Aorta (tissue), 5 donors: ENCODE data around the gene RAB11A. TPM values are rescaled to one million over a fixed set of nuclear protein-coding genes. Genes with fewer than 3 reads are reported as not detected.
A peak's percentile ranks its signal among the peaks of the same experiment; 100 is the strongest.
"Not testable (repeated sequence)": the region's sequence is repeated elsewhere in the genome, so short reads cannot be mapped to it uniquely, and the experiment has no call there.

Experiments used
- ATAC-seq: fragments of 200-7000 bp; cut with Tn5 transposase; one replicate; pipeline ENCODE4 v1.9.1; 2022; ENCODE audit warnings: moderate library complexity; ENCODE audit not compliant: low FRiP score
- DNase-seq, 2 donors: peaks; one replicate each; pipeline ENCODE4 v3.0.0-alpha.2; 2020
- H3K27ac ChIP-seq, 2 donors: one replicate each; pipeline ENCODE4 v1.5.1; 2013; ENCODE audit warnings: low read length in 2 of 2, mild to moderate bottlenecking in 2 of 2, moderate library complexity in 2 of 2, control low read depth in 1 of 2, inconsistent platforms in 1 of 2, low read depth in 1 of 2
- H3K27me3 ChIP-seq, 2 donors: one replicate each; pipeline ENCODE4 v1.6.1; 2013; ENCODE audit warnings: control low read depth in 1 of 2, low read length in 1 of 2, mild to moderate bottlenecking in 1 of 2, moderate library complexity in 1 of 2; ENCODE audit not compliant: insufficient read depth in 2 of 2, control insufficient read depth in 1 of 2
- H3K36me3 ChIP-seq, 2 donors: one replicate each; pipeline ENCODE4 v1.6.1; 2013; ENCODE audit warnings: control low read depth in 1 of 2, low read length in 1 of 2, mild to moderate bottlenecking in 1 of 2; ENCODE audit not compliant: insufficient read depth in 2 of 2, control insufficient read depth in 1 of 2
- H3K4me1 ChIP-seq, 2 donors: one replicate each; pipeline ENCODE4 v1.6.1; 2013; ENCODE audit warnings: low read length in 2 of 2, control low read depth in 1 of 2, mild to moderate bottlenecking in 1 of 2, moderate library complexity in 1 of 2; ENCODE audit not compliant: insufficient read depth in 2 of 2, control insufficient read depth in 1 of 2
- H3K4me3 ChIP-seq, 2 donors: one replicate each; pipeline ENCODE4 v1.5.1; 2013; ENCODE audit warnings: low read length in 2 of 2, control low read depth in 1 of 2, mild to moderate bottlenecking in 1 of 2
- H3K9me3 ChIP-seq: one replicate; pipeline ENCODE4 v1.6.1; 2013; ENCODE audit warnings: mild to moderate bottlenecking, low read length; ENCODE audit not compliant: control insufficient read depth
- WGBS, 2 donors: extraction: QIAGEN DNeasy Blood & Tissue Kit; methylation state at CpG; one replicate each; pipeline ENCODE4 v1.1.7; 2013; 5-methylcytosine and 5-hydroxymethylcytosine counted together
- intact Hi-C, 2 donors: fragments of 100-400 bp; cut with DNase I; formaldehyde crosslinking; loops; one replicate each; pipeline versions ENCODE4 v1.14.2 to v1.15.0; 2022
- polyA plus RNA-seq, 2 donors: library from polyadenylated mRNA; stranded (reverse); fragments of 200-250 nt; gene quantifications; one replicate each; pipeline ENCODE4 v1.2.3, GENCODE V29; 2013
- total RNA-seq, 2 donors: library from RNA; stranded (reverse); fragmentation: NEBNext Ultra II Directional; extraction: Animal tissue kit (Norgen Biotek cat#: 25700); gene quantifications; one replicate each; pipeline ENCODE4 v1.2.1, GENCODE V29; 2021
- donor health status: healthy with polysubstance abuse.
- donor health status: Bipolar disorder and iron deficiency.
- donor health status: DM: no; HTN: no; CAD: no.
- donor health status: DM: no; HTN: no; CAD: no.
- donor health status: DM: yes; HTN: yes; CAD: no.

Gene RAB11A
- total and polyA plus RNA-seq, 4 donors = 89.0 to 156 (median 121) TPM

DNA sequence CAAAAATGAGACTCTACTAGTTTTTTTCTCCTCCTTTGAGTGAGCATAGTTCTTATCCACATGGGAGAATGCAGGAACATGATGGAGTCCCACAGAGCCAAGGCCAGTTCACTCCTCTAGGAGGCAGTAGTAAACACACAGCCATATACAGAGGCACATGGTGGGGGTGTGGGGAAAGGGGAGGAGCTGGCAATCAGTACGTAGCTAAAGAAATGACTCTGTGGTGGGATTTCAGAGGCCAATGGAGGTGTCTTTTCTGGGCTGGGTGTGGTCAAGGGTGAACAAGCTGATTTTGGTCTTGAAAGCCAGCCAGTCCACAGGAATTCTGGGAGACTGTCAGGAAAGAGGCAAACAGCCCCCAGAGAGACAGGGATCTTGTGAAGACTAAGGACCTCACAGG, 6.6 kb upstream of the RAB11A start:
- no peaks in the 10 kb centered on the region for H3K27me3 ChIP-seq
- peak in 1 of 2 donors; percentile 61 for DNase-seq
- no peaks in the 10 kb centered on the region for H3K9me3 ChIP-seq
- no peaks in the 10 kb centered on the region for H3K36me3 ChIP-seq
- WGBS, 2 donors = 5 to 10% methylated on average over 1 of the region's 1 CpG
- H3K27ac ChIP-seq = no peak overlapping the region
- intact Hi-C loops = loop anchor here in 1 of 2 donors (10.0 kb wide), 1 partner anchor 228 kb away; no protein-coding TSS in a partner anchor
- no peak overlapping the region for H3K4me3 ChIP-seq
- no peaks in the 10 kb centered on the region for H3K4me1 ChIP-seq
- ATAC-seq = no peak

- ATAC-seq = no peak
- Histone ChIP-seq H3K27ac (no peak overlapping the region), H3K4me3 (no peak overlapping the region), H3K9me3 (no peaks in the 10 kb centered on the region), H3K27me3 (no peaks in the 10 kb centered on the region), H3K4me1 (no peaks in the 10 kb centered on the region), H3K36me3 (no peaks in the 10 kb centered on the region)
- DNase-seq = no peak
- intact Hi-C loops = loop anchor here in 1 of 2 donors (10.0 kb wide), 1 partner anchor 228 kb away; no protein-coding TSS in a partner anchor
- 92 to 94% methylated on average over 6 of the region's 6 CpGs for WGBS, 2 donors
Measured at GRCh38 chr15:65863106-65863505, 6.2 kb upstream of the RAB11A start.

GRCh38 chr15:65867244-65867643, 2.0 kb upstream of the RAB11A start:
- DNase-seq (no peak), ATAC-seq (no peak)
- H3K4me3 ChIP-seq = no peak overlapping the region
- no peaks in the 10 kb centered on the region for H3K9me3 ChIP-seq
- H3K27ac ChIP-seq = no peak overlapping the region
- H3K27me3 ChIP-seq = no peaks in the 10 kb centered on the region
- no peaks in the 10 kb centered on the region for H3K36me3 ChIP-seq
- intact Hi-C loops = loop anchor here (5.0 to 10.0 kb wide), 2 partner anchors 35 to 232 kb away; no protein-coding TSS in a partner anchor
- 88% methylated on average over 3 of the region's 3 CpGs for WGBS, 2 donors
- no peaks in the 10 kb centered on the region for H3K4me1 ChIP-seq

- intact Hi-C loops = loop anchor here (2.0 to 10.0 kb wide), 3 partner anchors 35 to 233 kb away; no protein-coding TSS in a partner anchor
- 95% methylated on average over 6 of the region's 6 CpGs for WGBS, 2 donors
- H3K9me3 ChIP-seq, ATAC-seq, H3K27ac ChIP-seq, H3K4me1 ChIP-seq, H3K27me3 ChIP-seq, H3K36me3 ChIP-seq, DNase-seq, H3K4me3 ChIP-seq: not testable (repeated sequence)
Measured at GRCh38 chr15:65867933-65868332, 1.4 kb upstream of the RAB11A start.

DNA sequence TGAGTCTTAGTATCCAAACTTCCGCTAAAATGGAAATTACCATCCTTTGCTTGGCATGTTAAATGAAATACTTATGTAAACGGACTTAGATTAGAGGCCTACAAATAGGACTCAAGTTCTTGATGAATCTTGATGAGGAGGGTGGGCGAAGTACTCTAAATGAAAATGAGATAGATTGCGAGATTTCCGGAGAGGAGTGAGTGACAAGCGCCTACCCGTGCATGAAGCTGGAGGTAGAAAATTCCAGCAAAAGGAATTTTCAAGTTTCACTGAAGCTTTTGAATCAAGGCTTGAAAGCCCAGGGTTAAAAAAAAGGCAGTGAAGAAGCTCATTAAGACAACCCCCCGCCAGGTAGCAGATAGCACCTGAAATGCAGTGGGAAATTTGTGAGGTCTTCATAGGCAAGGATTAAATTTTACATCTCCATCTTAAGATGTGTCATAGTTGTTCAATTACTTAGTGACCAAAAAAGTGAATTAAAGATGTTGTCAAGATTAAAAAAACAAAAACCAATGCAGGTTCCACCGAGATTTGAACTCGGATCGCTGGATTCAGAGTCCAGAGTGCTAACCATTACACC, 655 bp upstream of the RAB11A start:
- no peaks in the 10 kb centered on the region for H3K4me1 ChIP-seq
- H3K27ac ChIP-seq = no peak overlapping the region
- H3K27me3 ChIP-seq = no peaks in the 10 kb centered on the region
- no peak overlapping the region for H3K4me3 ChIP-seq
- no peaks in the 10 kb centered on the region for H3K9me3 ChIP-seq
- H3K36me3 ChIP-seq = no peaks in the 10 kb centered on the region
- 64 to 66% methylated on average over 11 of the region's 11 CpGs for WGBS, 2 donors
- intact Hi-C loops = loop anchor here (2.0 to 10.0 kb wide), 3 partner anchors 36 to 234 kb away; no protein-coding TSS in a partner anchor
- DNase-seq = no peak
- no peak for ATAC-seq

DNA sequence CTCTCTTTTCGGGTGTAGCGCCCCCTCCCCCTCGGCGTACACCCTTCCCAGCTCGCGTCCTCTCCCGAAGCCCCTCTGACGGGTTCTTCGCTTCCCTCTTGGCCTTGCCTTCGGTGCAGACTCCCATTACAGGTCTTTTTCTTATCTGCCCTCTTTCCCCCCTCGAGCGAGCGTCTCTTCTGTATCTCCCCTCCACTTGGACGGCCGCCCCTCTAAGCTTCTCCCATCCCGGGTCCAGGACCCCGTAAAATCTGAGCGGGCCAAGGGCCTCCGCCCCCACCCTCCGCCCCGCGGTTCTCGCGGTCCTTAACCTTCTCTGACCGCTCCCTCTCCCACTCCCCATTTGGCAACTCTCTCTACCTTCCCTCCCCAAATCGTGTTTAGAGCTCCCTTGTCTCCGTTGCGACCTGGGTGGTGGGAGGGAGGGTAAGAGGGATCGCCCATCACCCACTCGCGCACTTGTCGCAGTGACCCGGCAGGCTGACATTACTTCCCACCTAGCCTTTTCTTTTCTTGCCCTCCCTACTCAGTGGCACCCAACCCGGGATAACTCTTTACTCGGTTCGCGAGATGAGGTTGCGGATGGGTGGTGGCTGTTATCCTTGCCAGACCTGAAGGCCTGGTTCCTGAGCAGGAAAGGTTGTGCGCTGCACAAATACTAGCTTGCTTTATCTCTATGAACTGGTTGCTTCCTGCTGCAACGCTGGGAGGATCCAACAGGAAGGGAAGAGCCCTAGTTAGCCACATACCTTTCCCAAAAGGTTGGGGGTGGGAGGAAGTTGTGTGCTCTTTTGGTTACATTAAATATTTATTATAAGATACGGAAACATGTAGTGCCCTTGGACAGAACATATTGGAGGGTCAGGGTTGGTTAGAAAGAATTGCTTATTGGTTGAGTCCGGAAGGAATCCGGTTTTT, 922 bp downstream of the RAB11A start:
- Histone ChIP-seq H3K27ac (peak overlapping the region; percentile 1 to 34), H3K4me3 (peak overlapping the region; percentile 50 to 82), H3K9me3 (no peaks in the 10 kb centered on the region), H3K36me3 (no peaks in the 10 kb centered on the region), H3K27me3 (no peaks in the 10 kb centered on the region), H3K4me1 (no peaks in the 10 kb centered on the region)
- peak; percentile 26 for ATAC-seq
- intact Hi-C loops = loop anchor here (2.0 to 10.0 kb wide), 3 partner anchors 37 to 235 kb away; no protein-coding TSS in a partner anchor
- WGBS, 2 donors = 1% methylated on average over 43 of the region's 43 CpGs
- peak; percentile 54 to 75 for DNase-seq

- Histone ChIP-seq H3K27me3 (no peaks in the 10 kb centered on the region), H3K9me3 (no peaks in the 10 kb centered on the region), H3K27ac (no peak overlapping the region), H3K36me3 (no peaks in the 10 kb centered on the region), H3K4me3 (peak overlapping the region; percentile 50 to 82), H3K4me1 (no peaks in the 10 kb centered on the region)
- intact Hi-C loops = no loop called here
- no peak for DNase-seq
- no peak for ATAC-seq
- 32 to 35% methylated on average over 2 of the region's 2 CpGs for WGBS, 2 donors
Measured at GRCh38 chr15:65870889-65871533, 1.7 kb downstream of the RAB11A start.

DNA sequence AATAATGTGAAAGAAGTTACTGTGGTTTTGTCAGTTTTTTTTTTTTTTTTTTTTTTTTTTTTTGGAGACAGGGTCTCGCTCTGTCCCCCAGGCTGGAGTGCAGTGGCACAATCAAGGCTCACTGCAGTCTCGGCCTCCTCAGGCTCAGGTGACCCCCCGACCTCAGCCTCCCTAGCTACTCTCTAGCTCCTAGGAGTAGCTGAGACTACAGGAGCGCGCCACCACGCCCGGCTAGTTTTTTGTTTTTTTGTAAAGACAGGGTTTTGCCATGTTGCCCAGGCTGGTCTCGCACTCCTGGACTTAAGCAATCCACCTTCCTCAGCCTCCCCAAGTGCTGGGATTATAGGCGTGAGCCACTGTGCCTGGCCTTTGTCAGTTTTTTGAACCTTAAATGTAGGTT, 2.6 kb downstream of the RAB11A start:
- not testable (repeated sequence) for DNase-seq
- 92 to 94% methylated on average over 9 of the region's 9 CpGs for WGBS, 2 donors

More for the DNA sequence above, 2.6 kb downstream of the RAB11A start:
- H3K36me3 ChIP-seq, H3K4me1 ChIP-seq, H3K9me3 ChIP-seq, H3K4me3 ChIP-seq, H3K27ac ChIP-seq, ATAC-seq, H3K27me3 ChIP-seq, intact Hi-C loops: not testable (repeated sequence)
